NCI-H2081 treated with DMSO at 0.1 percent for 48 hours (cell line): ENCODE results near the gene IQSEC1.
"Not testable (repeated sequence)": the region's sequence is repeated elsewhere in the genome, so short reads cannot be mapped to it uniquely, and the experiment has no call there.

Source experiments
- DNase-seq: peaks from one replicate; lab custom pipeline; 2025; lab: John Stamatoyannopoulos, UW

The IQSEC1 gene

DNA sequence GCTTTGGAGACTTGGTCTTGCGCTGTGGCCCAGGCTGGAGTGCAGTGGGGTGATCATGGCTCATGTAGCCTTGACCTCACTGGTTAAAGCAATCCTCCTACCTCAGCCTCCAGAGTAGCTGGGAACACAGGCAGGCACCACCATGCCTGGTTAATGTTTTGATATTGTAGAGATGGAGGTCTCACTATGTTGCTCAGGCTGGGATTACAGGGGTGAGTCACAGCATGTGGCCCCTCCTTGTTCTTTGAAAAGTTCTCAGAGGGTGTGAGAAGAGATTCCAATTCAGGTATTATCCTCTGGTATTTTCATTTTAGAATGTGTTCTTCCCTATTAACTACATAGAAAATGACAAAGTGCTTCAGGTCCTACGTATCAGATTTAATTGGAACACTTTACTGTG lies 180.0 kb downstream of the IQSEC1 start:
- DNase-seq, result no peak

DNA sequence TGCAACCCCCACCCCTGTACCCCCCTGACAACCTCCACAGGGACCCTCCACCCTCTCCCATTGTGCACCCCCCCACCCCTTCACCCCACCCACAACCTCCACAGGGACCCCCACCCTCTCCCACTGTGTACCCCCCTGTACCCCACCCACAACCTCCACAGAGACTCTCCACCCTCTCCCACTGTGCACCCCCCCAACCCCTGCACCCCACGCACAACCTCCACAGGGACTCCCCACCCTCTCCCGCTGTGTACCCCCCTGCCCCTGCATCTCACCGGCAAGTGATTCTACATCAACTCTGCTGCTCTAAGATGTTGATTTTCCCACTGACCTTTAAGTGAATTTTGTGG lies 180.4 kb downstream of the IQSEC1 start:
- no peak for DNase-seq

DNA sequence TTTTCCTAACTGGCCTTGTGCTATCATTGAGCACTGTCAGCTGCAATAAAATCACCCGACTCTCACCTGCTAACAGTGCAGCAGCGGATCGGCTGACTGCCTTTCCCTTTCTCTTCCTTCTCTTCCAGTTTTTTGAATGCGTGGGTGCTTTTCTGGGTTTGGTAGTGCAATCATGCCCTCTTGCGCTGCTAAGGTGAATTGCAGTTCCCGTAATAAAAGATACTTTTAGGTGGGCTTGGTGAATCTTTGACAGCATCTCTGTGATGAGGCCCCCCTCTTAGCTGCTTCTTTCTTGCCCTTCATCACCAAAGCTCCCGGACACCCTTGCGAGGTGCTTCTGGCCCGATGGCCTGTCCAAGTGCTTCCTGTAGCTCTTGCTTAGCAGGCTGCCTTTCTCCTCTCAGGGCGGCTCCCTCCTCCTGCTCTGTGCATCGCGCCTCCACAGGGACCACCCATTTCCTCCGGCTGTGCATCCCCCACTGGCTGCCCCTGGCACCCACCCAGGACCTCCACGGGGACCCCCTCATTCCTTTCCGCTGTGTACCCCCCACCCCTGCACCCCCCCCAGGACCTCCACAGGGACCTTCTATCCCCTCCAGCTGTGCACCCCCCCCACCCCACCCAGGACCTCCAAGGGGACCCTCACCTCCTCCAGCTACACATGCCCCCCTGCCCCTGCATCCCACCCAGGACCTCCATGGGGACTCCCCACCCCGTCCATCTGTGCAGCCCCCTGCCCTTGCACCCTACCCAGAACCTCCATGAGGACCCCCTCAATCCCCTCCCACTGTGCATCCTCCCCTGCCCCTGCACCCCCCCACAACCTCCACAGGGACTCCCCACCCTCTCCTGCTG lies 181.0 kb downstream of the IQSEC1 start:
- DNase-seq, result peak; percentile 6

DNA sequence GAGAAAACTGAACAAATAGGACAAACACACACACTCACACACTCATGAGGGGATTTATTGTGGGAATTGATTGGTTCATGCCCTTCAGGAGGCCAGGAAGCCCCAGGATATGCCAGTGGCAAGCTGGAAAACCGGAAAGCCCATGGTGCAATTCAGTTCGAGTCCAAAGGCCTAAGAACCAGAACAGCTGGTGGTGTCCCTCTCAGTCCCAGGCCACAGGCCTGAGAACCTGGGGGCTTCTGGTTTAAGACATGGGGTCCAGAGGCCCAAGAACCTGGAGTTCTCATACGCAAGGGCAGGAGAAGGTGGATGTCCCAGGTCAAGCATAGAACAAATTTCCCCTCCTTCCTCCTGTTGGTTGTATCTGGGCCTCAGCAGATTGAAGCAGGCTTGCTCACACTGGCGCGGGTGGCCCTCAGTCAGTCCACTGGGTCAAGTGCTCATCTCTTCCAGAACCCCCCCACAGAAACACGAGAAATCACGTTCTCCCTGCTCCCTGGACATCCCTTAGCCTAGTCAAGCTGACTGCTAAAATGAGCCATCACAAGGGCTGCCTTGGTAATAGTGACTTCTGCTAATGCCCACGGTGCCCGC lies 181.7 kb downstream of the IQSEC1 start:
- DNase-seq, result no peak

DNA sequence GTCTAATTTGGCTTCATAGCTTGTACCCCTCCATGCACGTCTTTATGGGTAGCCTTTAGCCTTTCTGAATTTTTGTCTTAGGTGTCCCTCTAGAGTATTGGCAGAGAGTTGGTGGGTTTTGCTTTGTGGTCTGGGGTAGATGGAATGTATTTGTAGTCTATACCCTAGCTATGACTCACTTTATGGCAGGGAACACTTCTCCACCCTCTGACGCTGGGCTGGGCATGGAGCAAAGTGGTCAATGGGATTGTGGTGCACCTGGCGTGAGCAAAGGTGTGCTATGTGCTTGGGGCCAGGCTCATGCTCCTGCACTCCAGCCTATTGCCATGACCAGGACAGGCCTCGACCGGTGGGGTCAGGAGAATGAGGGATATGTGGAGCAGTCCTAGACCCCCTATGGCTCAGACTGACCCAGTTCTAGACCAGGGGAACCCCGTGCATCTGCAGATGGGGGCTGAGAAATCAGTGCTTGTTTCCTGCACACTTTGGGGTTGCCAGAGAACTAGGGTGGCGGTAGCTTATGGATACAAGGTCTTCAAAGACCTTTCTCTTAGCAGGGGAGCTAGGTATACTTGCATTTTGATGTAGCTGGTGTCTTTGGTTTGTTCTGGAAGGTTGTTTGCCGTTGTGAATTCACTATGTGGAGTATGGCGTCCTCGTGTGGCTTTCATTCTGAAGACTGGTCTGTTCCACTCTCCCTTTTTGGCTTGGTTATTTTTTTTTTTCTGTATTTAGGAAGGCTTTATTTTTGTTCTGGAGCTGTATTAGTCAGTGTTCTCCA lies 182.4 kb downstream of the IQSEC1 start:
- DNase-seq, result no peak

DNA sequence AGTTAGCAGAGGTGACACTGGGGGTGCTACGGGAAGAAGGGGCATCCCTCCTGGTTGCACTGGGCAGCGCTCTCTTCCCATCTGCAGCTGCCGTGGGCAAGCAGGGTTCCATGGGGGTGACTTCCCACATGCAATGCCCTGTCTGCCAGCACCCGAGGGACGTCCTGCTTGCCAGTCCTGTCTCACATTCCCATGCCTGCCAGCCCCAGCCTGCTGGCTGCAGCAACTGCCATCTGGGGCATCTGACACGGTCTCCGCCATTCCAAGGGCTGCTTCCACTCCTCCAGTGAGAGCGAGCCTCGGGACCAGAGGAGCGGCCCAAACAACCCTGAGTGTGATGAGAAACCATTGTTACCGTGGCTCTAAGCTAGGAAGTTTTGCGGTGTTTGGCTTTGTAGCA lies 186.5 kb downstream of the IQSEC1 start:
- DNase-seq, result no peak

DNA sequence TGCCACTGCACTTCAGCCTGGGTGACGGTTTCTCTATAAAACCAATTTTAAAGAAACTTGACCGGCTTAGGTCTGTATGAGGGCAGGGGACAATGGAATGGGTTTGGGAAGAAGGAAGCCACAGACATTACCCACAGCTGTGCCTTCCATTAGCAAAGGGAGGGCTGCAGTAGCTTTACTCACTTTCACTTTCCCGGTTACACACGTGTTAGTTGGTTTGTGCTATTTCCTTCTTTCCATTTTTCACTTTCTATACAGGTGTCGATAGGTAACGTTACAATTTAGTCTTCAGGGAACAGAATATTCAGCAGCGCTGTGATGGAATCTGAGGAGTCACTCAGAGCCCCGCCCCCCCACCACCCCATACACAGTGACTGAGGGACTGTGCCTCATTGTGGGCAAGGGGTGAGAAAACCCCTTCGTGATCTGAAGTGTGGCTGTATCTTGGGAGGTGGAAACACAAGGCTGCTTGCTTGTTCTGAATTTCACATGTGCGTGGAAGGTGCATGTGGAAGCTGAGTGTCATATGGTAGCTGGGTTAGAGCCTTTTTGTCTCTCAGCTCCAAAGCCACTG lies 187.0 kb downstream of the IQSEC1 start:
- DNase-seq, result no peak

DNA sequence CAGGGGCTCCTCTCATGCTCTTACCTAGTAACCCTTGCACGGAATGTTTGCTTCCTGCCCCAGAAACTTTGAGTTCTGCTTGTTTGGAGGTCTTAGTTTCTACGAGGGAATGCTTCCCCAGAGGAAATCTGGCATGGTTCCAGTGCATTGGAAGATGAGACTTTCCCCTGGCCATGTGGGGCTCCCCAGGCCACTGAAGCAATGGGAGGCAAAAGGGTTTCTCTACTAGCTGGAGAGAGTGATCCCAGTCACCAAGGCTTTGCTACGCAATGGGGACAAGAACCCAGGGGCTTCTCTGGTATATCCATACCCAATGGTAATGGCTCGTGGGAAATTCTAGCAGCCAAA lies 187.7 kb downstream of the IQSEC1 start:
- DNase-seq, result no peak

DNA sequence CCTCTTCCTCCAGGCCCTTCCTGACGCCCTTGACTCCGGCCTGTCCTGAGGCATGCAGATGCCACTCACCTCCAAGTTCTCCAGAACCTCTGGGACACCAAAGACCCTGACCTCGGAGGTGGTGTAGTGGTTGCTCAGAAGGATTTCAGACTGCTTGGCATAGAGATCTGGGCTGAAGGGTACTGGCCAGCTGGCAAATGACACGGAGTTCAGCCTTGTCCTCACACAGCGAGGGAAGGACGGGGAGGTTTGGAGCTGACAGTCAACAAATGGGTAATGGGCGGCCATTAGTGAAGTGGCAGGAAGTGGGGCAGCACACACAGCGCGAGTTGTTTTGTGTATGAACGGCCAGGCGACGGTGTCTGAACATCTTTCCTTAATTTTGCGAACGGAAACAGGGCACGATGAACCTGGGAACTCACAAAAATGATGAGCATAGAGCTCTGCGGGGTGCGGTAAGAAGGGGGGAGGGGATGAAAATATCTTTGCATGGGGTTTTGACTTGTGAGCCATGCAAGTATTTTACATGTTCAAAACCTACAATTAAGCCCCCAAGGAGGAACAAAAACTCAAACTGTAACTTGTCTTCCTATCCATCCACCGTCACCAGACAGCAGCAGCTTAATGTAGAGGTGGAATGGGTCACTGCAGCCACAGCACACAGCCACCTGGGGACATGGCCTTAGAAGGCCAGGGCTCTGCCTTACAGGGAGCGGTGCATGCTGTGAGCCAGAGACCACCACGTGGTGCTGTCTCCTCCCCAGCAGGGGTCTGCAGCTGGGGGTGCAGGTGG lies 188.2 kb downstream of the IQSEC1 start:
- no peak for DNase-seq

DNA sequence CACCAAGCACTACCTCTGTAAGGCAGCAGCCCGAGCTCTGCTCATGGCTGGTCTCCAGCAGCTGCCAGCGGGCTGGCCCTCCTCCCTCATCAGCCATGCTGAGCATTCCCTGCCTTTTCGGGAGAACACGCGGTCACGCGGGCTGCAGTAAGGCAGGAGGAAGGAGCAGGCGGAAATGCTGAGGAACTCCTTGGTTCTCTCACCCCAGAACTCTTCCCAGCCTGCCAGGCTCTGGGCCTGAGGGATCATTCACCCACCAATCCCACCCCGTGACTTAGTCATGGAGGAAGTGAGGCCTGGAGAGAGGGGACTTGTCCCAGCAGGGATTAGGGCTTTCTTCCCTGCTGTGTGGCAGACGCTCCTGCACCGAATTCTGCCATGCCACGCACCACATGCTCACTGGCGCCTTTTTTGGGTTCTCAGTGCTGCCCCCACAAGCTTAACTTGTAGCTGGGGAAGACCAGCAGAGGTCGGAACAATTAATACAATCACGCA lies 189.0 kb downstream of the IQSEC1 start:
- DNase-seq, result no peak

DNA sequence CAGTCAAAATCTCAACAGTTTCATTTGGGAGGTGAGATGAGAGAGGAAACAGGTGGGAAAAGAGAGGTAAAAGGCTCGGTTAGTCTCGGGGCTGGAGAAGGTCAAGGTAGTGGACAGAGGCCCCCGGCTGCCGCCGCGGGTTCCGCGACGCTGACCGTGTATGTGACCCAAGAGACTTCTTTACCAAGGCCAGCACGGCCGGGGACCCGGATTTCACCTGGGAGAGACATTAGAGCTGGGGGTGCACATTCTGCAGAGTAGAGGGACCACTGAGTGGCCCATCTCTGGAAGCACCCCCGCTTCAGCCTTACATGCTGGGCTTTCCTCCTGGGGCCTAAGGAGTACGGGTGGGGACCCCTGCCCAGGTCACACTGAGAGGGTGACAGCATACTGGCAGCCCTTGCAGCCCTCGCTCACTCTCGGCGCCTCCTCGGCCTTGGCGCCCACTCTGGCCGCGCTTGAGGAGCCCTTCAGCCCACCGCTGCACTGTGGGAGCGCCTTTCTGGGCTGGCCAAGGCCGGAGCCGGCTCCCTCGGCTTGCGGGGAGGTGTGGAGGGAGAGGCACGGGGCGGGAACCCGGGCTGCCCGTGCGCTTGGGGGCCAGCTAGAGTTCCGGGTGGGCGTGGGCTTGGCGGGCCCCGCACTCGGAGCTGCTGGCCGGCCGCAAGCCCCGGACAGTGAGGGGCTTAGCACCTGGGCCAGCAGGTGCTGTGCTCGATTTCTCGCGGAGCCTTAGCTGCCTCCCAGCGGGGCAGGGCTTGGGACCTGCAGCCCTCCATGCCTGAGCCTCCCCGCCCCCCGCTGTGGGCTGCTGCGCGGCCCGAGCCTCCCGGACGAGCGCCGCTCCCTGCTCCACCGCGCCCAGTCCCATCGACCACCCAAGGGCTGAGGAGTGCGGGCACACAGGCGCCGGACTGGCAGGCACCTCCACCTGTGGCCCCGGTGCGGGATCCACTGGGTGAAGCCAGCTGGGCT lies 190.6 kb downstream of the IQSEC1 start:
- no peak for DNase-seq

DNA sequence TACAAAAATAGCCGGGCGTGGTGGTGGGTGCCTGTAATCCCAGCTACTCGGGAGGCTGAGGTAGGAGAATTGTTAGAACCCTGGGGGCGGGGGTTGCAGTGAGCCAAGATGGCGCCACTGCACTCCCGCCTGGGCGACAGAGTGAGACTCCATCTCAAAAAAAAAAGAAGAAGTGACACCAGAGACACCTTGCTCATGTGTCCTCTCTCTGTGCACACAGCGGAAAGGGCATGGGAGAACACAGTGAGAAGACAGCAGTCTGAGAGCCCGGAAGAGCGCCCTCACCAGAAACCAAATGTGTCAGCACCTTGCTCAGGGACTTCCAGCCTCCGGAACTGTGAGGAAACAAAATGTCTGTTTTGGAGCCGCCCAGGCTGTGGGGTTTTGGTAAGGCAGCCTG lies 191.4 kb downstream of the IQSEC1 start:
- not testable (repeated sequence) for DNase-seq

DNA sequence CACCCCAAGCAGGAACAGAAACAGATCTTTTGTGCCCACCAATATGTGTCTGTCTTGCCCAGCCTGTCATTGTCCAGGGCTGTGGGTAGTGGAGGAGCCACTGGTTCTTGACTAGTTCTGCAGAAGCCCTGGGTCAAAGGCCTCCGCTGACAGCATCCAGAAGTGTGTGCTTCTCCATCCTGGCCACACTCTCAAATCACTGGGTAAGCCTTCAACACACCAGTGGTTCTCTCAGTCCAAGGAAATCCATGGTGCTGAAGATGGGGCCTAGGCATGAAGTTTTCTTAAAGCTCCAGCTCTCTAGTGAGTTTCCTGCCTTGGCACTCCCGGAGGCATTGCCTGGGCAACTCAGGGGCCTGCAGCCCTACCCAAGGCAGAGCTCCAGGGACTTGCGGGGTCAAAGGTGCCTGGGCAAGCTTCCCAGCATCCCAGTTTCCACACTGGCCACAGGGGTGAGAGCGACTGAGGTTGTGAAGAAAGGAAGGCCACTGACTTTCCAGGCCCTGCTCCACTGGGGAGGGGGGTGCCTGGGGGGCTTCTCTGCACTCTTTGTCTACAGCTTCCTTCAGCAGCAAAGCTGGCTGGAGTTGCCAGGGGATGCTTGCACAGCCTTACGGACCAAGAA lies 193.9 kb downstream of the IQSEC1 start:
- DNase-seq, result no peak

DNA sequence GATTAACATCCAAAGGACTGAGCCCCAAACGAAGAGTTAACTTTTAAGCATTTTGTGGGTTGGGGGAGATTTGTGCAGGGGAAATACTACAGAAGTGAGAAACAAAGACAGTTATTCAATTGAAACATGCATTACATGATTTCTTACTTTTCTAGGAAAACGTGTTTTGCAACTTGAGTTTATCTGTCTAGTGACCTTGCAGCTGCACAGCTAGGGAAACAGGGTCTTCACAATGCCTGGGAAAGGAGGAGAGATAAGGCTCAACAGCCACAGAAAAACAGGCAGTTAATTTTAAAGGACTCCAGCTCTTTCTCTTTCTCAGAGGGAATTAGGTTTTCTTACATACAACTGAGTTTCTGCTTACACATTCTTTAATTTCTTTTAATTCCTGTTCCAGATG lies 194.5 kb downstream of the IQSEC1 start:
- DNase-seq, result not testable (repeated sequence)

DNA sequence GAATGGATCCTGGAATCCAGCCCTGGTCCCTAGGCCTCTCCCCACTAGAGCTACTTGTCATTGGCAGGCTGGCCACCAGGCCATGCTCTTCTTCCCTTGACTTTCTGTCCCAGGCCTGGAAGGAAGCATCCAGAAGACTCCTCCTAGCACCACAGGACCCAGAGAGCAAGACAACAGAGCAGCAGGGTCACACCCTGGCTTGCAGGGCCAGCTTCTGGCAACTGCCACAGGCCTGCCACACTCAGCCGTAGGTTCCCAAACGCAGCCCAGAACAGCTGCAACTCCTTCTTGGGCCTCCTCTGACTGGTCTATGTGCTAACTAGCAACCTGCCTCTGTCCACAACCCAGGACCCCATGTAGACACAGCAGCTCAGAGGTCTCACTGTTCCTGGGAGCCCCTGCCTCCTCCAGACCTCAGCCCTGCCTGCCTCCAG lies 195.1 kb downstream of the IQSEC1 start:
- no peak for DNase-seq

DNA sequence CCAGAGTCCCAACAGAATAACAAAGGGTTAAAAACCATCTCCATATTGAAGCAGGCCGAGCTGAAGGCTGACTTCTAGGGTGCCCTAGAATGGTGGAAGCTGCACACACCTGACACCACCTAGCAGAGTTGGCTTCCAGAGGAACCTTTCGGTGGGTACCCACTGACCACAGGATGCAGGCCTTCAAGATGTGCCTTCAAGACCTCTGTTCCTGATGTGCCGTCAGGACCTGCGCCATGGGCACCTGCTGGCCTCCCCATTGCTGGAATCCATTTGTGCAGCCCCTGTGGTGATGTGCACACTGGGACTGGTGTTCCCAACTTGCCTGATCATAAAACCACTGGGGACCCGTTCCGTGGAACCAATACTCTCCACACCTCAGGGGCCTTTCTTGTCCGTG lies 196.2 kb downstream of the IQSEC1 start:
- DNase-seq, result no peak

DNA sequence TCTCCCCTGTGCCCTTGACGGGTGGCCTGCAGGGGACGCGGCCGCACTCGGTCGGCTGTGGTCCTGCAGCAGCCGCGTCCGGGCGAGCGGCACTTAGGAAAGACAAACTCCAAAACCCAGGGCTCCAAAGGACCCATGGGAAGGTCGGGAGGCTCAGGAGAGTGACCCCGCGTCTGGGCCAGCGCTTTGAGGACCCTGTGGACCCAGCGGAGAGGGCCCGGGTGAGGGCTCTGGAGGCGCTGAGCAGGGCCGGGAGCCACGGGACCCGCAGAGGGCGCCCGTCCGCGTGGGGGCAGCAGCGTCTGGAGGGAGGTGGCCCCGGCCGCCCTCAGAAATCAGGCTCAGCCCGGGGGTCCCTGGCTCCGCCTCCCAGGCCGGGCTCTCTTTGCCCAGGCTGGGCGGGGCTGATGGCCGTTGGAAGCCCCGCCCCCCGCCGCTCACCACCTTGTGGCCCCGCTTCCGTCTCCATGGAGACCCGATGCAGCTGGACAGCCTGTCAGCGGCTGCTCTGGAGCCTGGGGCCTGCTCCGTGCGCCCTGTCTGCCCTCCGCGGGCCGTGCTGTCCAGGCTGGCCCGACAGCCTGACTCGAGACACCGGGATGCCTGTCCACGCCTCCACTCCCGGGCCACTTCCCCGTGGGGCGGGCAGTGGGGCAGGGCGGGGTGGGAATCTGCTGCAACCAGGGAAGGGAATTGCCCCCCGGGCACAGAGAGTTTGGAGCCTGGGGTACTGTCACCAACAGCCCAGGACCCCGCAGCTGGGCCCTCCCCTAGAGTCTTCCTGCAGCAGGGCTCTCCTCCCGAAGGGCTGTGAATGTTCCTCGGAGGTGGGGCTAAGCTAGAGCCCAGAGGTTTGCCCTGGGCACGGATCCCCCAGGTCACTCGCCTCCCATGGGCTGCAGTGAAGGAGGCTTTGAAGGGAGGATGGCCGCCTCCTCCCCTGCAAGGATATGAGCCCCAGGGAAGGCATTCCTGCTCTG lies 197.1 kb downstream of the IQSEC1 start:
- DNase-seq, result no peak

DNA sequence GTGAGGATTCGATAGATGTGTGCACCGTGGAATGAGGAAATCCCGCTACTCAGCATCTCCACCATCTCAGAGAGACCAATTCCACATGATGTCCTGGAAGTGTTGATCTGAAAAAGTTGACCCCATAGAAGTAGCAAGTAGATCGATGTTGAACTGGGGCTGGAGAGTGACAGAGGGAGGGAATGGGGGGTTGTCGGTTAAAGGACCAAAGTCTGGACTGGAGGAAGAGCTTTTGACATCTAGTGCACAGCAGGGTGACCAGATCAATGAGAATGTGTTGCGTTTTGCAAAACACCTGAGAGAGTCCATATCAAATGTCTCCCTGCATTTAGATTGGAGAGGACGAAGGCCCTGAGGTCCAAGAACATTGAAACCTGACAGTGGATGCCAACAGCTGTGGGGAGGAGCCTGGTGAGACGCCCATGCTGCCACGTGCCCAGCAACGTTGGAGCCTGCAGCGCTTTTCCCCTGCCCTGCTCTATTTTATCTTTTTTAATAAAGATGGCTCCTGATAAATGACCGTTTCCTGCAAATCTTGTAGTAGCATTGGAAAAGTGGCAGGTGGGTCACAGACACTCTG lies 201.7 kb downstream of the IQSEC1 start:
- no peak for DNase-seq
